SJSA1 (cell line): ENCODE data around the gene TTC31. TPM values are rescaled to one million over a fixed set of nuclear protein-coding genes. Genes with fewer than 3 reads are reported as not detected.
"Not testable (repeated sequence)": the region's sequence is repeated elsewhere in the genome, so short reads cannot be mapped to it uniquely, and the experiment has no call there.

Experiments used
- DNase-seq, 2 experiments: peaks; one replicate each; pipeline ENCODE4 v3.0.0-alpha.2; 2015 to 2020; ENCODE audit warnings: low spot score in 2 of 2, low read depth in 1 of 2
- H3K27ac ChIP-seq: fragments of 250-450 bp; sonication (Bioruptor Pico); 2 replicates; pipeline ENCODE4 v1.5.1; 2020; ENCODE audit warnings: mild to moderate bottlenecking, moderate library complexity
- H3K27me3 ChIP-seq: fragments of 250-450 bp; sonication (Bioruptor Pico); replicated peaks from 2 replicates; pipeline ENCODE4 v1.5.1; 2020; ENCODE audit warnings: mild to moderate bottlenecking, moderate library complexity
- H3K36me3 ChIP-seq: fragments of 250-450 bp; sonication (Bioruptor Pico); 2 replicates; pipeline ENCODE4 v1.5.1; 2020; ENCODE audit warnings: mild to moderate bottlenecking
- H3K4me1 ChIP-seq: fragments of 250-450 bp; sonication (Bioruptor Pico); replicated peaks from 2 replicates; pipeline ENCODE4 v1.6.1; 2021; ENCODE audit warnings: mild to moderate bottlenecking
- H3K4me3 ChIP-seq: fragments of 250-450 bp; sonication (Bioruptor Pico); 2 replicates; pipeline ENCODE4 v1.5.1; 2020; ENCODE audit warnings: mild to moderate bottlenecking
- H3K9me3 ChIP-seq: fragments of 250-450 bp; sonication (Bioruptor Pico); replicated peaks from 2 replicates; pipeline ENCODE4 v1.5.1; 2020; ENCODE audit warnings: mild to moderate bottlenecking
- total RNA-seq: library from RNA; depleted of rRNA; stranded (reverse); fragments of >200 nt; shearing (Covaris generic); gene quantifications from 2 replicates; pipeline ENCODE4 v1.2.3, GENCODE V29; 2014; rRNA removed

The TTC31 gene
- total RNA-seq, result 19.8 and 22.9 TPM in 2 replicates

- H3K4me1 ChIP-seq, result peaks cover 16% of the 10 kb centered on the region
- 0 out of 2 replicates have a peak, but pooled peaks cover 4% of the 10 kb centered on the region for H3K9me3 ChIP-seq
- DNase-seq, result peak; percentile 96 to 99
- H3K4me3 ChIP-seq, result peak within 1 kb of the TSS; percentile 76
- H3K27ac ChIP-seq, result peak within 1 kb of the TSS; percentile 70
- H3K27me3 ChIP-seq, result no peaks in the 10 kb centered on the region
- peaks cover 45% of the 10 kb centered on the region for H3K36me3 ChIP-seq
Measured at GRCh38 chr2:74482801-74483674, at the start of gene TTC31, which contains the start of gene CCDC142. Gene TTC31 (plus strand): TSS chr2:74483081. CDS start chr2:74483096, 15 bp downstream. Gene CCDC142 (minus strand): TSS chr2:74482998. CDS start chr2:74482837, 161 bp downstream.

GRCh38 chr2:74436111-74436805 lies 46.6 kb upstream of the TTC31 start:
- Histone ChIP-seq H3K9me3 (no peaks in the 10 kb centered on the region), H3K27ac (no peak overlapping the region), H3K36me3 (peaks cover 7% of the 10 kb centered on the region), H3K4me3 (no peak overlapping the region), H3K27me3 (no peaks in the 10 kb centered on the region), H3K4me1 (peaks cover 25% of the 10 kb centered on the region)
- no peak for DNase-seq

- Histone ChIP-seq H3K4me3 (no peak overlapping the region), H3K4me1 (peaks cover 25% of the 10 kb centered on the region), H3K36me3 (peaks cover 4% of the 10 kb centered on the region), H3K27me3 (no peaks in the 10 kb centered on the region), H3K27ac (no peak overlapping the region), H3K9me3 (no peaks in the 10 kb centered on the region)
- DNase-seq, result no peak
Measured at GRCh38 chr2:74436848-74437695, 45.8 kb upstream of the TTC31 start.

GRCh38 chr2:74438248-74438647 lies 44.6 kb upstream of the TTC31 start:
- Histone ChIP-seq H3K27ac (no peak overlapping the region), H3K27me3 (no peaks in the 10 kb centered on the region), H3K4me3 (no peak overlapping the region), H3K36me3 (no peaks in the 10 kb centered on the region), H3K9me3 (no peaks in the 10 kb centered on the region), H3K4me1 (peaks cover 25% of the 10 kb centered on the region)
- DNase-seq, result no peak

DNA sequence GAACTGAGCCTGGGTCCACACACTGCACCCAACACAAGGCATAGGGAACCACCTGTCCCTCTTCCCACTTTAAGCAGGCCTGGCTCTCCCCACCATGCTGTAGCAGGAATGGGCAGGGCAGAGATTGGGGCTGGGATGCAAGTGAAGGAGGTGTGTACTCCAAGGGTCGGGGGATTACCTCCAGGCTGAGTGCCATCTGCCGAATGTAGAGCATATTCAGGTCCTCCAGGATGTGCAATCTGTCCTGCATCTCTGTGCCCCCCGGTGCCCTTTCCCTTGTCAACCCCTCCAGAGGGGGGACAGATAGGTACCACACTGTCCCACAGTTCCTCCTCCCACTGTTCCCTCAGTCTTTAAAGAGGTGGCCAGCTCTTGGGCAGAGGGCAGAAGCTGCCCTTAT lies 43.5 kb upstream of the TTC31 start:
- peaks cover 32% of the 10 kb centered on the region for H3K4me1 ChIP-seq

GRCh38 chr2:74439803-74440377 lies 43.0 kb upstream of the TTC31 start:
- peaks cover 35% of the 10 kb centered on the region for H3K4me1 ChIP-seq
- DNase-seq, result peak in 1 of 2 experiments; percentile 19
- no peaks in the 10 kb centered on the region for H3K9me3 ChIP-seq
- H3K36me3 ChIP-seq, result no peaks in the 10 kb centered on the region
- no peaks in the 10 kb centered on the region for H3K27me3 ChIP-seq
- H3K4me3 ChIP-seq, result peak overlapping the region; percentile 44
- H3K27ac ChIP-seq, result 0 out of 2 replicates have a peak overlapping the region, but pooled peaks have one; percentile 47

More for the DNA sequence above, 43.5 kb upstream of the TTC31 start:
- H3K9me3 ChIP-seq, result no peaks in the 10 kb centered on the region
- no peaks in the 10 kb centered on the region for H3K27me3 ChIP-seq
- no peaks in the 10 kb centered on the region for H3K36me3 ChIP-seq
- DNase-seq, result no peak
- H3K4me3 ChIP-seq, result peak overlapping the region; percentile 44
- no peak overlapping the region for H3K27ac ChIP-seq

- Histone ChIP-seq H3K27ac (peak overlapping the region; percentile 47), H3K4me1 (peaks cover 35% of the 10 kb centered on the region), H3K4me3 (peak overlapping the region; percentile 44), H3K36me3 (no peaks in the 10 kb centered on the region), H3K27me3 (no peaks in the 10 kb centered on the region), H3K9me3 (no peaks in the 10 kb centered on the region)
- DNase-seq, result peak; percentile 78 to 88
Measured at GRCh38 chr2:74440378-74441169, 42.3 kb upstream of the TTC31 start.

- Histone ChIP-seq H3K4me1 (peaks cover 35% of the 10 kb centered on the region), H3K27me3 (no peaks in the 10 kb centered on the region), H3K36me3 (no peaks in the 10 kb centered on the region), H3K27ac (no peak overlapping the region), H3K9me3 (no peaks in the 10 kb centered on the region), H3K4me3 (no peak overlapping the region)
- no peak for DNase-seq
Measured at GRCh38 chr2:74441170-74441689, 41.7 kb upstream of the TTC31 start.

DNA sequence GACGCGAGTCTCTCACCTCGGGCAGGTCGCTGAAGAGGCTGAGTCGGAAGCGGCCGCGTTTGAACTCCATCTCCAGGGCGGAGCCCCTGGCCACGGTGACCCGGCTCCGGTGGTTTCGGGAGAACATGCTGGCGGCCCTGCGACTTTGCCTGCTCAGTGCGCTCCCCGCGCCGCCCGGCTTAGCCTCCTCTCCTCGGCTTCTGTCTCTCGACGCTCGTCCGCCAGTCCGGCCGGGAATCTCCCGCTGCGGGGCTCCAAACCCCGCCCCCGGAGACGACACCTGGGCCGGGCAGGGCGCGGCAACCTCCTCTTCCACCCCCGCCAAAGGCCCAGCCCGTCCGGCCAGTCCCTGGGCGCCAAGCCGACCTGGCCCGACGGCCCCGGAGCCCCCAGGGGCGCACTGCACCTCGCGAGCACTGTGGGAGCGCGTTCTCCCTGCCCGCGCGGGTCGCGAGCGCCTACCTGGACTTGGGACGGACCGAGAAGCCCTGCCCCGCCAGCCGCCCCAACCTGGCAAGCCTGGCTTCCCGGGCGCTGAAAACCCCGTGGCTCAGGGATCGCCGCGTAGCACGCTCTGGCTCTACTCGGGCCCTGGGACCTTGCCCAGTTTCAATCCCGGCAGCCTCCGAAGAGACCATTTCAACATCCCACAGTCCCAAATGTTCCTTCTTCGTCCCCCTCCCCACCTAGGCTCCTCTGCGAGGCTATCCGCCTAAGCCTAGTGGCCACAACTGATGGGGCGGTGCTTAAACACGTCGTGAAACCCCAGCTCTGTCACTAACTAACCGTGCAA lies 41.0 kb upstream of the TTC31 start, which contains the start of gene RTKN:
Gene RTKN, minus strand, starts transcription at position 248 of the 793 bp plus-strand sequence. Its CDS starts 121 bp downstream, at position 127.
- peak within 1 kb of the TSS; percentile 44 for H3K4me3 ChIP-seq
- no peaks in the 10 kb centered on the region for H3K36me3 ChIP-seq
- DNase-seq, result no peak
- H3K9me3 ChIP-seq, result no peaks in the 10 kb centered on the region
- H3K27ac ChIP-seq, result peak within 1 kb of the TSS; percentile 47
- no peaks in the 10 kb centered on the region for H3K27me3 ChIP-seq
- H3K4me1 ChIP-seq, result peaks cover 35% of the 10 kb centered on the region

DNA sequence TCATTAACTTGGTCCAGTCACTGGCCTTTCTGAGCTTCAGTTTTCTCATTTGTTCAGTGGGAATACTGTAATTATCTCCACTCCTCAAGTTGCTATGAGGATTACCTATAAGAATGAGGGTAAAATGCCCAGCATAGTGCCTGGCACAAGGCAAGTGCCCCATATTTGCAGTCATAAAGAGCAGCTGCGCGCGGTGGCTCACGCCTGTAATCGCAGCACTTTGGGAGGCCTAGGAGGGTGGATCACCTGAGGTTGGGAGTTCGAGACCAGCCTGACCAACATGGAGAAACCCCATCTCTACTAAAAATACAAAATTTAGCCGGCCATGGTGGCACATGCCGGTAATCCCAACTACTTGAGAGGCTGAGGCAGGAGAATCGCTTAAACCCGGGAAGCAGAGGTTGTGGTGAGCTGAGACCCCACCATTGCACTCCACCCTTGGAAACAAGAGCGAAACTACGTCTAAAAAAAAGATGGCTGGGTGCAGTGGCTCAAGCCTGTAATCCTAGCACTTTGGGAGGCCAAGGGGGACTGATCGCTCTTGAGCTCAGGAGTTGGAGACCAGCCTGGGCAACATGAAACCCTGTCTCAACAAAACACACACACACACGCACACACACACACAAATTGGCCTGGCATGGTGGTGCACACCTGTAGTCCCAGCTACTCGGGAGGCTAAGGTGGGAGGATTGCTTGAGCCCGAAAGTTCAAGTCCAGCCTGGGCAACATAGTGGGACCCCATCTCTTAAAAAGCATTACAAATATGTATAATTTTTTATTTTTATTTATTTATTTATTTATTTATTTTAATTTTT lies 40.2 kb upstream of the TTC31 start:
- not testable (repeated sequence) for H3K36me3 ChIP-seq, H3K4me3 ChIP-seq, DNase-seq, H3K27me3 ChIP-seq, H3K9me3 ChIP-seq, H3K27ac ChIP-seq
- peaks cover 31% of the 10 kb centered on the region for H3K4me1 ChIP-seq
